Thoracic aorta (tissue), 2 donors: ENCODE data around the gene CRYGS. TPM values are rescaled to one million over a fixed set of nuclear protein-coding genes. Genes with fewer than 3 reads are reported as not detected.

Source experiments
- ATAC-seq: fragments of 150-250 bp; one replicate; pipeline ENCODE4 v1.8.0; 2017; ENCODE audit warnings: low read depth; ENCODE audit not compliant: insufficient number of reproducible peaks, low FRiP score
- DNase-seq: peaks from one replicate; pipeline ENCODE4 v3.0.0-alpha.2; 2020; ENCODE audit warnings: low spot score
- H3K27ac ChIP-seq, 2 donors: fragments of 200-600 bp; sonication (generic); 1 replicate in 1 of 2; 2 replicates in 1 of 2; pipeline ENCODE4 v1.5.1; 2016; ENCODE audit warnings: mild to moderate bottlenecking in 2 of 2, moderate library complexity in 2 of 2
- H3K27me3 ChIP-seq: fragments of 200-600 bp; sonication (generic); replicated peaks from 2 replicates; pipeline ENCODE4 v1.6.0; 2016; ENCODE audit warnings: mild to moderate bottlenecking; ENCODE audit not compliant: insufficient read depth
- H3K36me3 ChIP-seq: fragments of 200-600 bp; sonication (generic); one replicate; pipeline ENCODE4 v1.5.1; 2016
- H3K4me1 ChIP-seq, 2 donors: fragments of 200-600 bp; sonication (generic); 1 replicate in 1 of 2; 2 replicates in 1 of 2; pipeline versions ENCODE4 v1.5.1 to v1.6.0; 2016; ENCODE audit warnings: low read depth in 2 of 2, mild to moderate bottlenecking in 1 of 2; ENCODE audit not compliant: control insufficient read depth in 1 of 2
- H3K4me3 ChIP-seq: fragments of 200-600 bp; sonication (generic); 2 replicates; pipeline ENCODE4 v1.5.1; 2016; ENCODE audit warnings: mild to moderate bottlenecking
- H3K9me3 ChIP-seq: fragments of 200-600 bp; sonication (generic); 2 replicates; pipeline ENCODE4 v1.5.1; 2016
- total RNA-seq, 2 donors: library from RNA; depleted of rRNA; stranded (reverse); fragments of >200 nt; gene quantifications; one replicate each; pipeline versions ENCODE4 v1.1.0 to v1.2.3, GENCODE V29; 2016
- TF ChIP-seq, protein P1 (sequence below): fragments of 200-600 bp; sonication (generic); IDR thresholded peaks from one replicate; pipeline ENCODE4 v1.5.1; 2019; ENCODE audit warnings: antibody characterized with exemption

CRYGS gene
- total RNA-seq, 2 donors from 2014 or later, result 3.7 to 4.4 TPM

DNA sequence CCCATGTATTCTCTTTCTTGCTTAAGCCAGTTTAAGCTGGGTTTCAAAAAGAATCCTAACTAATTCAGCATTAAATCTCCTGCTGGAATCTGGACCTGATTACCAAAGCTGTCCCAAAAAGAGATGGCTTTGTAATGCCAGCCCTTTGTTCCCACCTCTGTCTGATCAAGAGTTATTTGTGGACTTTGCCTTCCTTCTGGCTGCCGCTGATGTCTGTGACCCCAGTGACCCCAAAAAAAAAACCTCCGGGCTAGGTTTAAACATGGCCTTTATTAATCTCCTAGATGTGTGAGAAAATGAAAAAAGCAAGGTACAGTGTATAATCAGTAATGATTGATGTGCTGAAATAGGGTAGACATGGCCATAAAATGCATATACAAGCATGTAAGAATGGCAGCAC, 20.7 kb downstream of the CRYGS start:
- H3K4me1 ChIP-seq, result no peaks in the 10 kb centered on the region
- H3K27me3 ChIP-seq, result no peaks in the 10 kb centered on the region
- no peak overlapping the region for H3K27ac ChIP-seq
- no peaks in the 10 kb centered on the region for H3K9me3 ChIP-seq
- no peaks in the 10 kb centered on the region for H3K36me3 ChIP-seq
- TF ChIP-seq, protein P1, sequence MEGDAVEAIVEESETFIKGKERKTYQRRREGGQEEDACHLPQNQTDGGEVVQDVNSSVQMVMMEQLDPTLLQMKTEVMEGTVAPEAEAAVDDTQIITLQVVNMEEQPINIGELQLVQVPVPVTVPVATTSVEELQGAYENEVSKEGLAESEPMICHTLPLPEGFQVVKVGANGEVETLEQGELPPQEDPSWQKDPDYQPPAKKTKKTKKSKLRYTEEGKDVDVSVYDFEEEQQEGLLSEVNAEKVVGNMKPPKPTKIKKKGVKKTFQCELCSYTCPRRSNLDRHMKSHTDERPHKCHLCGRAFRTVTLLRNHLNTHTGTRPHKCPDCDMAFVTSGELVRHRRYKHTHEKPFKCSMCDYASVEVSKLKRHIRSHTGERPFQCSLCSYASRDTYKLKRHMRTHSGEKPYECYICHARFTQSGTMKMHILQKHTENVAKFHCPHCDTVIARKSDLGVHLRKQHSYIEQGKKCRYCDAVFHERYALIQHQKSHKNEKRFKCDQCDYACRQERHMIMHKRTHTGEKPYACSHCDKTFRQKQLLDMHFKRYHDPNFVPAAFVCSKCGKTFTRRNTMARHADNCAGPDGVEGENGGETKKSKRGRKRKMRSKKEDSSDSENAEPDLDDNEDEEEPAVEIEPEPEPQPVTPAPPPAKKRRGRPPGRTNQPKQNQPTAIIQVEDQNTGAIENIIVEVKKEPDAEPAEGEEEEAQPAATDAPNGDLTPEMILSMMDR, result no peak
- no peak for DNase-seq
- no peak overlapping the region for H3K4me3 ChIP-seq
- no peak for ATAC-seq

DNA sequence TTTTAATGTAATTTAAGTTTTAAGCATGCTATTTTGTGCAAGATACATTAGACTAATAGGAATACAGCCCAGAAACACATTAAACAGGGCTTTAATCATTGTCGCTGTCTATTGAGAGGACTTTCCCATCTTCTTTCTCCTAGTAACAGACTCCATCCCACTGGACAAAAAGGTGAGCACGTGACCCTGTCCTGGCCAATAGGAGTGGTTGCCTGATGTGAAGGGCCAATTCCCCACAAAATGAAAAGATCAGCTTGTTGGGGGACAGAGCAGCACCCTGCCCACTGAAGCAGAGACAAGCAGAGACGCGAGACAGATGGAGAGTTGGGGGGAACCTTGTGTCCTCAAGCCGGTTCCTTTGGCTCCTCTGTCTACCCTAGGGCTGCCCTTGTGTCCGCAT, 21.2 kb downstream of the CRYGS start:
- DNase-seq, result no peak
- TF ChIP-seq, protein P1, result no peak
- no peak for ATAC-seq

DNA sequence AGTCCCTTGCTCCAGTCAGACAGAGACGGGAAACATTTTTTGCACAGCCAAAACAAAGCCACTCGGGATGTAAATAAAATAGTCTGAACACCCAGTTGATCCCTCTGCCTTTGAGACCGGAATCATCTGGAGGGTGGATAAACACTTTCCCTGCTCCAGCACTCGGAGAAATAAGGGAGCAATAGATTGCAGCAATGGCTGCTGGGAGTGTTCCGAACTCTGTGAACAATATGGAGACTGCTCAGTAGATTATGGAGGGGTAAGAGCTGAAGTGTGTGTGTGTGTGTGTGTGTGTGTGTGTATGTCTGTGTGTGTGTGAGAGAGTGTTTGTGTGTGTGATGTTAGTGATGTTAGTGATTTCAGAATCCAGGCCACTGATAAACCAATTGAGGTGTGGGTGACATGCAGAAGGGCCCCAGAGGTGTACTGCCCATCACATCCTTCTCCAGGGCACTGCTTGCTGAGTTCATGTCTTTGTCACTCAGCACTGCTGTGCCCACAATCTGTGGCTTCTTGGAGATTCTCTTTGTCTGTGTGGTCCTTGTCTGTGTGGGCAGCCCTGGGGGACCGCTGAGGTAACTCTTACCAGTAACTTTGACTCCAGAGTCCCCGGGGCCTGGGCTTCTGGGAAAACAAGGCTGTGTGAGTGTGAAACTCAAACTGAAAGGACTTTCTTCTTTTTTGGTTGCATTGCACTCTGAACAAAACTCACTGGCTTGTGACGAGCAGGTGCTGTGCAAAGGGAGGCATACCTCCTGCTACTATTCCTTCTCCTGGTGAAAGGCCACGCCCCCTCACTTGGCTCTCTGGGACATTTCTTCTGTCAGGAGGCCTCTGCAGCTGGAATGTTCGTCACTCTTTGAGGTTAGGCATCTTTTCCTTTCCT, 23.0 kb downstream of the CRYGS start:
- no peaks in the 10 kb centered on the region for H3K36me3 ChIP-seq
- H3K4me1 ChIP-seq, result no peaks in the 10 kb centered on the region
- DNase-seq (no peak), ATAC-seq (no peak)
- H3K9me3 ChIP-seq, result no peaks in the 10 kb centered on the region
- no peaks in the 10 kb centered on the region for H3K27me3 ChIP-seq
- H3K27ac ChIP-seq, result no peak overlapping the region
- no peak overlapping the region for H3K4me3 ChIP-seq
- TF ChIP-seq, protein P1, result no peak

More for the DNA sequence above, 21.2 kb downstream of the CRYGS start:
- Histone ChIP-seq H3K27me3 (no peaks in the 10 kb centered on the region), H3K9me3 (no peaks in the 10 kb centered on the region), H3K36me3 (no peaks in the 10 kb centered on the region), H3K4me1 (no peaks in the 10 kb centered on the region), H3K27ac (no peak overlapping the region), H3K4me3 (no peak overlapping the region)

DNA sequence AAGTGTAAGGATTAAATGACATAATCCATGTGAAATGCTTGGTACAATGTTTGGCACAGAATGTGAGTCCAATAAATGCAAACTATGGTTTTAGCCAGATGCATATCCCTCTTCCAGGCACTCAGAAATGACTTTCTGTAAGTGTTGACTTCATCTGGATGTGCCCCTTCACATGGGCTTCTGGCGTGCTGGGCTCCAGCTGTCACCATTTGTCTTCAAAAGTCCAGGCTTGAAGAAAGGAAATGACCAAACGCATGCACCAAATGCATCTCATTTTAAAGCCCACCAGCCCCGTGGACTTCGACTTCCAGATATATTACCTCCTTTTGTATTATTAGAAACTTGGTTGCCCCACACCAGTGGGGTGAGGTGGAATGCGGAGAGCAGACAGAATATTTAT, 23.7 kb downstream of the CRYGS start:
- Histone ChIP-seq H3K9me3 (no peaks in the 10 kb centered on the region), H3K4me3 (no peak overlapping the region), H3K27ac (no peak overlapping the region), H3K36me3 (no peaks in the 10 kb centered on the region), H3K27me3 (no peaks in the 10 kb centered on the region), H3K4me1 (no peaks in the 10 kb centered on the region)
- DNase-seq (no peak), ATAC-seq (no peak)
- TF ChIP-seq, protein P1, result no peak

DNA sequence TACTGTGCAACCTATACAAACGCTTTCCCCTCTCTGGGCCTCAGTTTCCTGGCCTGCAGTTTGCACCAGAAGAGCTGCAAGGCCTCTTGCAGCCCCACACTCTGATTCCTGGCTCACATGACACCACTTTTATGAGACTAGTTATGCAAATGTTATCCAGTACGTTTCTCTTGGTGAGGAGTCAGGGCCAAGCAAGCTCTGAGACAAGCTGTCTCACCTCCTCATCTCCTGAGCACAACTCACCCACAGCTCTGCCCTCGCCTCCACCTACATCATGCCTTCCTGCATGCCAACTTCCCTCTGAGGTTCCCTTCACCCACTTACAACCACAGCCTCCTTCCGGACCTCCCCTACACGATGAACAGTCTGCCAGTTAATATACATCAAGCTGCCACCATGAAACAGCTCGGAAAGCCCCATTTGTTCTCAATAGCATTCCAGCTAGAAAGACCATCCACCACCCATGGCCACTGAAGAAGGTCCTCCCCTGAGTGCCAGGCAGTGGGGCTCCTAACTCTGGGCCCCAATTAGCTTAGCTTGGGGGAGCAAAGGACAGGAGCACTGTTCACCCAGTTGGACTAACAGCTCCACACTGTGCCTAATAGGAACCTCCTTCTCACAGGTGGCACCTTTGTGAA, 25.0 kb downstream of the CRYGS start:
- Histone ChIP-seq H3K4me3 (no peak overlapping the region), H3K27me3 (no peaks in the 10 kb centered on the region), H3K4me1 (no peaks in the 10 kb centered on the region), H3K27ac (no peak overlapping the region), H3K9me3 (no peaks in the 10 kb centered on the region), H3K36me3 (no peaks in the 10 kb centered on the region)
- DNase-seq (no peak), ATAC-seq (no peak)
- TF ChIP-seq, protein P1, result no peak
